ENCODE results near the gene OR10G7. TPM values are rescaled to one million over a fixed set of nuclear protein-coding genes. Genes with fewer than 3 reads are reported as not detected.
A peak's percentile ranks its signal among the peaks of the same experiment; 100 is the strongest.
"Not testable (repeated sequence)": the region's sequence is repeated elsewhere in the genome, so short reads cannot be mapped to it uniquely, and the experiment has no call there.

OR10G7 gene
- total RNA-seq, 2 donors from 2014 or later, result not detected

DNA sequence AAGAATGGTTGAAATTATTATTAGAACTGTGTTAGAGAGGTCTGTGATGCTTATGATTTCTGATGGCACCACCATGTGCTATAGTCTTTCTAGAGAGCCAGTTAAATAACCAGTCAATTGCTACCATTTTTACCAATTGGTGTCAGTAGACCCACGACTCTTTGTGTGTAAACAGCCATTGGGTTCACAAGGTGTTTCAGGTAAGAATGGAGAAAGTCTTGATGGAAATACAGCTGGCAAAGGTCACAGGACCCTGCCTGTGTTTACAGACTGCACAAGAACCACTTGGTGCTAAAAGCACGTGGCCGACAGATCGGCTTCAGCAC lies 30.5 kb upstream of the OR10G7 start:
- Mint-ChIP-seq H3K4me1 (ENCODE audit: low read depth in 2 of 2) (peaks cover 7 to 8% of the 10 kb centered on the region in 2 donors), H3K27ac (no peak overlapping the region), H3K9me3 (no peaks in the 10 kb centered on the region), H3K36me3 (no peaks in the 10 kb centered on the region), H3K4me3 (no peak overlapping the region), H3K27me3 (peaks cover 16 to 40% of the 10 kb centered on the region in 2 donors)
- ATAC-seq, result no peak
- no peak for DNase-seq (ENCODE audit: low spot score)

DNA sequence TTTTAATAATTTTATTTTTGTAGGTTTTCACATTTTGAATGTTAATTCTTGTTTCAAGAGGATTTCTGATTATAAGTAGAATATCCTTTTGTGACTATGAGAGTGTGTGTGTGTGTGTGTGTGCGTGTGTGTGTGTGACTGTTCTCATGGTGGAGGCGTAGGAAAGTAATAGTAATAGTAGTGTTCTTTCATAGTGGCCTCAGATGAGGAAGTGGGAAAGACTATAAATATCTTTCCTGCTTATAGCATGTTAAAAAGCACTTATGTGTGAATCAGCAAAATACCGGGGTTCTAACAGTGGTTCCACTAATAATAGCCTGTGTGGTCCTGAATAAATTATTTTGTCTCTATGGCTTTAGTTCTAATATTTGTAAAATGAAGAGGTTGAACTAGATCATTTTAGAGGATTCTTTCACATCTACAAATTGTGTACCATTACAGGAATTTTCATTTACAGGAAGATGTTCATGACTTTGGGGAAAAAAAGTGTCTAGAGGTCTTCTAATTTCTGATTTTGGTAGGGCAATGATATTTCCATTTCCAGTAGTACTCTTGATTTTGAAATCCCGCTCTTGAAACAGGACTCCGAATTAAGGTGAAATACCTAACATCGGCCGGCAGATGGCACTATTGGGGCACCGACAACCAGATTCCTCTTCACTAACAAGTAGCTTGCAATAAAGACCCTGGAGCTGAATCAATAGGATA lies 29.9 kb upstream of the OR10G7 start:
- Mint-ChIP-seq H3K4me3 (peak overlapping the region; percentile 42), H3K27ac (no peak overlapping the region), H3K36me3 (no peaks in the 10 kb centered on the region), H3K27me3 (peaks cover 15 to 40% of the 10 kb centered on the region in 2 donors), H3K9me3 (no peaks in the 10 kb centered on the region), H3K4me1 (ENCODE audit: low read depth in 2 of 2) (peaks cover 7 to 8% of the 10 kb centered on the region in 2 donors)
- ATAC-seq (peak; percentile 39 to 44), DNase-seq (ENCODE audit: low spot score) (peak; percentile 64)

DNA sequence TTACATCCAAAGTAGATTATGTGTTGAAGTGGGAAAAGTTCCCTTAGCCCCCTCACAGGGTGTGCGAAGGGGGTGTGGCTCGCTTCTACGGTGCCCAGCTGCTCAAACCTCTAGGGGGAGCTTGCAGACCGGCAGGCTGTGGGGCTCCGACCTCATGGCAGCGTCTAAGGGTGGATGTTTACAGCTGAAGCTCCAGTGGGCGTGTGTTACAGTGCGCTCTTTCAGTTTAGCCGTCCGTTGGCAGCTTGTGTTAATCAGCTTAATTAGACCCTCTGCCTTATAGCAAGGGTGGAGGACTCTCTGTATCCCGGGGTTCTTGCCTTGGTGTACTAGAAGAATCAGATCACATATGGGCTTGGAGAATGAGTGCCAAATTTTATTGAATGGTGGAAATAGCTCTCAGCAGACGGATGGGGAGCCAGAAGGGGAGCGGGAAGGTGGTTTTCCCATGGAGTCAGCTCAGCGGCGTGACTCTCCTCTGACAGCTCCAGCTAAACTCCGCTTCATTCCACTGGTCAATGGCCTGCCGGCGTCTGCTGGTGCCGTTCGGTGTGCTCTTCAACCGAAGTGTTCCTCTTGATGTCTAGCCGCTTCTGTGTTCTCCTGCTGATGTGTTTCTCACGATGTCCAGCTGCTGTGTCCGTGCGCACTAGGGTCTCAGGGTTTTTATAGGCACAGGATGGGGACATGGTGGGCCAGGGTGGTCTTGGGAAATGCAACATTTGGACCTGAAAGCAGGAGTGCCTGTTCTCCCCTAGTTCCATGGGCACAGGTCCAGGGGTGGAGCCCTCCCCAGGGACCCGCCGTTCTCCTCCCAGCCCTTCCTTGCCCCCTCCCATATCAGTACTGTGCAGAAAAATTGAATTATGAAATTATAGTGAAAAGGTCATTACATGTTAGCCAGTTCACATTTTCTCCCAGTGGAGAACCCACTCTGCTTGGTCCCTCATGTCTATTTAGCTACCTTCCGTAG lies 28.6 kb upstream of the OR10G7 start:
- Mint-ChIP-seq H3K36me3 (no peaks in the 10 kb centered on the region), H3K4me1 (ENCODE audit: low read depth in 2 of 2) (peaks cover 7 to 8% of the 10 kb centered on the region in 2 donors), H3K9me3 (no peaks in the 10 kb centered on the region), H3K4me3 (no peak overlapping the region), H3K27ac (no peak overlapping the region), H3K27me3 (peaks cover 15 to 40% of the 10 kb centered on the region in 2 donors)
- DNase-seq (ENCODE audit: low spot score) (no peak), ATAC-seq (peak; percentile 81 to 82)

DNA sequence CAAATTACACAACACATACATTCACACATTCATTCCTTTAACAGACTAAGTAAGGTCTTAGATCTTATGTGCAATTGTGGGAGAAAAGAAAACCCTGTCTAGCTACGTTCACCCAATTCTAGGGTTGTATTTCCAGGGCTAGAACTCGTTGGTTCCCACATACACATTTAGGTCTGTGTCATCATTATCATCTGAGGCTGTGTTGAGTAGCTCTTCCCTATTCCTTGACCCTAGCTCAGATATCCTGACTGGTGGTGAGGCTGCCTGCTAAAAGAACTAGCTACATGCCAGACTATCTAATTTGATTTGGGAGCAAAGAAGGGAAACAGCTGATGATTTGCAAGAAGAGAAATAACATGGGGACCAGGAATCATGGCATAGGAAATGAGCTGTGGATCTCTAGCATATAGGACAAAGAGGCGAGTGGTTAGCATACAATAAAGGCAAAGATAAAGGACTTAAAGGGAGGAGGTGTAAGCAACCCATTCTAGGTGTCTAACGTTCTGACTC lies 27.5 kb upstream of the OR10G7 start:
- peaks cover 7 to 8% of the 10 kb centered on the region in 2 donors for H3K4me1 Mint-ChIP-seq (ENCODE audit: low read depth in 2 of 2)
- DNase-seq (ENCODE audit: low spot score) (no peak), ATAC-seq (no peak)
- H3K4me3 Mint-ChIP-seq, result no peak overlapping the region
- H3K27ac Mint-ChIP-seq, result no peak overlapping the region
- no peaks in the 10 kb centered on the region for H3K9me3 Mint-ChIP-seq
- peaks cover 15 to 43% of the 10 kb centered on the region in 2 donors for H3K27me3 Mint-ChIP-seq
- no peaks in the 10 kb centered on the region for H3K36me3 Mint-ChIP-seq

DNA sequence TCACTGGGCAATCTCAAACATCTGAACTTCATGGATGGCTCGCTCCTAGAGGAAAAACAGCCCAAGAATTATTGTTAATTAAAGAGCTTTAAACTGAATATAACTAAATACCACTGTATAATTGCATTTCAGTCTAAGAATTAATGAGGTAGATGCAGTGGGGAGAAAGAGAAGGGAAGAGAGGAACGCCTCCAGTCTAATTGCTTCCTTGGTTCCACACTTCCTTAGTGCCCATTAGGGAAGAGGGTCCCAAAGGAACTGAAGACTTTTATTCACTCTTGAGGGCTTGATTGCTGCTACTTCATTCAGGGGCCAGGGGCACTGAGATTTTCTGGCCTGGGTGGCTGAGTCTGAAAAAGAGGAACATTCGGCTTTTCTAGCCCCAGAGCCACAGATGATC lies 11.8 kb upstream of the OR10G7 start:
- Mint-ChIP-seq H3K4me3 (no peak overlapping the region), H3K36me3 (no peaks in the 10 kb centered on the region), H3K27me3 (peaks cover 2 to 22% of the 10 kb centered on the region in 2 donors), H3K27ac (no peak overlapping the region), H3K9me3 (no peaks in the 10 kb centered on the region), H3K4me1 (ENCODE audit: low read depth in 2 of 2) (no peaks in the 10 kb centered on the region)
- no peak for DNase-seq (ENCODE audit: low spot score)
- no peak for ATAC-seq

DNA sequence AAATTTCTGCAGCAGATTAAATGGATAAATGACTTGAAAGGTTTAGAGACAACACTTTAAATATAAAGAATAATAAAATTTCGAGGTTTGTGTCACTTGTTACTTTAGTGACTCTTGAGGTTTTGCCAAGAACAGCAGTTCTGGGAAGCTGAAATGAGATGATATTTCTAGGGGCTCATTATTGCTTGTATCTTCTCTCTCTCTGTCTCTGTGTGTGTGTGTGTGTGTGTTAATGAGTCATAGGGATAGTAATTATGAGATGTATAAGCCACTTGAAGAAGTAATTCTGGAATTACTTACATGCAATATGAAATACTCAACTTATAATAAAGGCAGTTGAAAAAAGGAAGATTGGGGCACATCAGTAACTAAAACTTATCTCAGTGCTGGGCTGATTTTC lies 9.6 kb upstream of the OR10G7 start:
- Mint-ChIP-seq H3K36me3 (no peaks in the 10 kb centered on the region), H3K4me1 (ENCODE audit: low read depth in 2 of 2) (no peaks in the 10 kb centered on the region), H3K27me3 (peaks cover 4 to 35% of the 10 kb centered on the region in 2 donors), H3K4me3 (no peak overlapping the region), H3K27ac (no peak overlapping the region), H3K9me3 (no peaks in the 10 kb centered on the region)
- no peak for DNase-seq (ENCODE audit: low spot score)
- peak in 1 of 2 donors; percentile 68 for ATAC-seq

DNA sequence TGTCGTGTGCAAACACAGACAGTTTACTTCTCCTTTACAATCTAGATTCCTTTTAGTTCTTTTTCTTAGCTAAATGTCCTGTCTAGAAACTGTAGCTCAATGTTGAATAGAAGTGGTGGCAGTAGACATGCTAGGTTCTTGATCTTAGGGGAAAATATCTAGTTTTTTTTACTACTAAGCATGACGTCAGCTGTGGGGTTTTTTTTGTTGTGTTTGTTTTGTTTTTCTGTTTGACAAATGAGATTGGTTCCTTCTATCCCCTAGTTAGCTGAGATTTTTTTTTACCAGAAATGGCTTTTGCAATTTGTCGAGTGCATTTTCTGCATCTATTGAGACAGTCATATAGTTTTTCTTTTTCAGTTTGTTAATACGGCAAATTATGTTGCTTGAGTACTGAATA lies 2.3 kb upstream of the OR10G7 start:
- no peak for ATAC-seq
- no peaks in the 10 kb centered on the region for H3K4me1 Mint-ChIP-seq (ENCODE audit: low read depth in 2 of 2)
- H3K9me3 Mint-ChIP-seq, result peaks cover 3% of the 10 kb centered on the region

DNA sequence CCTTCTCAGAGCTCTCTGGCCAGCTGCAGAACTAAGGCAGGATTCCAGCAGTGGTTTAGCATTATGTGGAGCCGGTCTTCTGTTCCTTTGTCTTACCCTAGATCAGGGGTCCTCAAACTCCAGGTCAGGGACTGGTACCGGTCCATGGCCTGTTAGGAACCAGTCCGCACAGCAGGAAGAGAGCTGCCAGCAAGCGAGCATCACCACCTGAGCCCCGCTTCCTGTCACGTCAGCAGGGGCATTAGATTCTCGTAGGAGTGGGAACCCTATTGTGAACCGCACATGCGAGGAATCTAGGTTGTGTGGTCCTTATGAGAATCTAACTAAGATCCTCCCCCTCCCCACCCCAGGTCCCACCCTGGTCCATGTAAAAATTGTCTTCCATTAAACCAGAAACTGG lies 1.6 kb downstream of the OR10G7 start:
- no peak overlapping the region for H3K27ac Mint-ChIP-seq
- H3K36me3 Mint-ChIP-seq, result no peaks in the 10 kb centered on the region
- ATAC-seq (no peak), DNase-seq (ENCODE audit: low spot score) (no peak)
- no peak overlapping the region for H3K4me3 Mint-ChIP-seq
- peaks cover 3% of the 10 kb centered on the region for H3K9me3 Mint-ChIP-seq
- H3K27me3 Mint-ChIP-seq, result peaks cover 0 to 8% of the 10 kb centered on the region in 2 donors
- no peaks in the 10 kb centered on the region for H3K4me1 Mint-ChIP-seq (ENCODE audit: low read depth in 2 of 2)

More for the DNA sequence above, 2.3 kb upstream of the OR10G7 start:
- Mint-ChIP-seq H3K4me3 (no peak overlapping the region), H3K27me3 (peaks cover 4 to 18% of the 10 kb centered on the region in 2 donors), H3K36me3 (no peaks in the 10 kb centered on the region), H3K27ac (no peak overlapping the region)
- DNase-seq (ENCODE audit: low spot score), result no peak

DNA sequence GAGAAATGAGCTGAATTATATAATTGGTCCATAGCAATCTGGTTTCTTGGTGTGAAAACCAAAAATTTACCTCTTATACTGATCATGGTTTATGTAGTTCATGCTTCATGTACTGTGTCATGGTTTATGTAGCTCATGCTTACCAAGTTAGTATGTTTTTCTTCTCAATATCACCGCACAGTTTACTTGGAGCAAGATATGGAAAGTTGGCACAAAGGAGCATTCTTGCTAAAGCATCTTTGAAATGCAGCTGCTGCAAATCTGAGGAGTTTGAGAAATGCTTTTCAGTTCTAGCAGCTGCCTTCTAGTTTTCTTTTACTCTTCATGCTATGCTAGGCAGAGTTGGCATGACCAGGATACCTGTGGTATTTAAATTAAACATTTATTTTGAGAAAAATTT lies 4.5 kb downstream of the OR10G7 start:
- no peak overlapping the region for H3K27ac Mint-ChIP-seq
- no peak for DNase-seq (ENCODE audit: low spot score)
- peaks cover 0 to 8% of the 10 kb centered on the region in 2 donors for H3K27me3 Mint-ChIP-seq
- no peak overlapping the region for H3K4me3 Mint-ChIP-seq
- no peak for ATAC-seq
- H3K4me1 Mint-ChIP-seq (ENCODE audit: low read depth in 2 of 2), result no peaks in the 10 kb centered on the region
- H3K9me3 Mint-ChIP-seq, result peaks cover 3% of the 10 kb centered on the region
- H3K36me3 Mint-ChIP-seq, result no peaks in the 10 kb centered on the region

DNA sequence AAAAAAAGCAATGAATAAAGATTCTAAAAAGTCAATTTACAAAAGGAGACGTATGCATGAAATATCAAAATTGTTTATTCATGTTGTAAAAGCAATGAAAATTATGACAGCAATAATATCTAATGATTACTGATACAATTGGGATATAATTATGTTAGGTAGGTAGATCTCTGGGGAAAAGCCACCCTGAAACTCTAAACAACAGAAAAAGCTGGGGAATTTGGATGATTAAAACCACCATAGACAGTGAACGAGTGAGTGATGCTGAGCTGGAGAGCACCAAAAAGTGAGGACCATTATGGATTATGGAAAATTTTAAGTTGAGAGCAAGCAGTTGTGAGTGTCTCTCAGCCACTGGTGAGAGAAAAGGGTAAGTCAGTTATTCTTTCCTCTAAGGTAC lies 14.6 kb downstream of the OR10G7 start, which contains the start of gene OR10G8:
Gene OR10G8, plus strand, starts transcription at position 301 of the 400 bp plus-strand sequence. CDS start 2,825 bp downstream, outside the sequence.
- no peak for ATAC-seq
- Mint-ChIP-seq H3K4me3 (no peak within 1 kb of the TSS), H3K4me1 (ENCODE audit: low read depth in 2 of 2) (no peaks in the 10 kb centered on the region), H3K27ac (no peak within 1 kb of the TSS), H3K36me3 (no peaks in the 10 kb centered on the region), H3K27me3 (peaks cover 0 to 2% of the 10 kb centered on the region in 2 donors), H3K9me3 (peaks cover 2% of the 10 kb centered on the region)
- DNase-seq (ENCODE audit: low spot score), result no peak

DNA sequence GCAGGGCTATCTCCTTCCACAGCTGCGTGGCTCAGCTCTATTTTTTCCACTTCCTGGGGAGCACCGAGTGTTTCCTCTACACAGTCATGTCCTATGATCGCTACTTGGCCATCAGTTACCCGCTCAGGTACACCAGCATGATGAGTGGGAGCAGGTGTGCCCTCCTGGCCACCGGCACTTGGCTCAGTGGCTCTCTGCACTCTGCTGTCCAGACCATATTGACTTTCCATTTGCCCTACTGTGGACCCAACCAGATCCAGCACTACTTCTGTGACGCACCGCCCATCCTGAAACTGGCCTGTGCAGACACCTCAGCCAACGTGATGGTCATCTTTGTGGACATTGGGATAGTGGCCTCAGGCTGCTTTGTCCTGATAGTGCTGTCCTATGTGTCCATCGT lies 25.3 kb downstream of the OR10G7 start:
- not testable (repeated sequence) for H3K36me3 Mint-ChIP-seq; H3K27me3 Mint-ChIP-seq; H3K27ac Mint-ChIP-seq; H3K4me1 Mint-ChIP-seq (ENCODE audit: low read depth in 2 of 2); DNase-seq (ENCODE audit: low spot score); H3K4me3 Mint-ChIP-seq; H3K9me3 Mint-ChIP-seq
- peak in 1 of 2 donors; percentile 53 for ATAC-seq

DNA sequence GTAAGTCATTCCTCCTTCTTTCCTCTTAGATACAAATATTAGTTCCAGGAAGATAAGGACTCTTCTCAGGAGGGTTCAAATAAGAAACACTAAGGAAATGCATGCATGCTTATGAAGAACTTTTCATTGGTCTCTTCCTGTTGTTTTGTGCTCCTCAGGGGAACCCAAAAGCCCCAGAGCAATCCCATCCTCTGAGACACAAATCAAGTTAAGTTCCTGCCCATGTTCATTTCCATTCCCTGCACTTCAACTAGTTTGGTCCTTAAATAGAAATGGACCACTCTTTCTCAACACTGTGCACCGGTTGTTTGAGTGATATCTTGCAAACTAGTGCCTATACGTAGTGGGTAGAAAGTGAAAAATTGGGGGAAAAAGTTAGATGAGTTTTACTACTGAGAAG lies 28.4 kb downstream of the OR10G7 start, which contains the start of gene OR10G4:
Gene OR10G4, plus strand, starts transcription at position 301 of the 400 bp plus-strand sequence. CDS start 2,578 bp downstream, outside the sequence.
- H3K36me3 Mint-ChIP-seq, result no peaks in the 10 kb centered on the region
- no peaks in the 10 kb centered on the region for H3K9me3 Mint-ChIP-seq
- no peaks in the 10 kb centered on the region for H3K4me1 Mint-ChIP-seq (ENCODE audit: low read depth in 2 of 2)
- no peak for ATAC-seq
- no peak within 1 kb of the TSS for H3K4me3 Mint-ChIP-seq
- no peak within 1 kb of the TSS for H3K27ac Mint-ChIP-seq
- peaks cover 0 to 2% of the 10 kb centered on the region in 2 donors for H3K27me3 Mint-ChIP-seq
- no peak for DNase-seq (ENCODE audit: low spot score)

DNA sequence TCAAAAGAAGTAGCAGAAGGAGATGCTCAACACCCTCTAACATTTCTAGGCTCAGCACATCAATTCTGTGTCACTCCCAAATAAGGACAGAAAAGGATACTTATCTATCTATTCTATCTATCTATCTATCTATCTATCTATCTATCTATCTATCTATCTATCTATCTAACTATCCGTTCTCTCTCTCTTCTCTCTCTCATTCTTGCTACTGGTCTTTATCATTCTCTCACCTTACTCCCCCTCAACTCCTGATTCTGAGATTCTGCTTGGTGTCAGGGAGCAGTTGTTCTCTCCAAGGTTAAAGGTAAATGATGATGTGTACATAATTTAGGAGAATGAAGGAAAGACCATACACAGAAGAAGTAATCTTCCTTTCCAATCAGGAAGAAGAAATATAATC lies 46.0 kb downstream of the OR10G7 start, which contains the start of gene OR10G6:
Gene OR10G6, minus strand, starts transcription at position 43 of the 400 bp plus-strand sequence. Its CDS starts 0 bp downstream, at position 43.
- H3K27ac Mint-ChIP-seq, result no peak within 1 kb of the TSS
- ATAC-seq (no peak), DNase-seq (ENCODE audit: low spot score) (no peak)
- H3K36me3 Mint-ChIP-seq, result no peaks in the 10 kb centered on the region
- H3K4me3 Mint-ChIP-seq, result no peak within 1 kb of the TSS
- H3K27me3 Mint-ChIP-seq, result no peaks in the 10 kb centered on the region
- H3K9me3 Mint-ChIP-seq, result no peaks in the 10 kb centered on the region
- no peaks in the 10 kb centered on the region for H3K4me1 Mint-ChIP-seq (ENCODE audit: low read depth in 2 of 2)

Data from natural killer cell treated with Interleukin-12 subunit alpha and Interleukin-12 subunit beta and Interleukin-15 and Interleukin-18, amount 100 ng/mL, for 72 hours (primary cell).